IMR-90 (cell line): ENCODE data around the gene TANGO2. TPM values are rescaled to one million over a fixed set of nuclear protein-coding genes. Genes with fewer than 3 reads are reported as not detected.

ENCODE experiments used
- ATAC-seq: fragments of 200-7000 bp; cut with Tn5 transposase; 2 replicates; pipeline ENCODE4 v1.9.1; 2020; ENCODE audit warnings: low read depth, mild to moderate bottlenecking, moderate library complexity
- BruUV-seq: library from RNA; stranded (reverse); fragments of 400-500 nt; replicated peaks from 2 replicates; lab custom pipeline; 2021; lab: Mats Ljungman, UMichigan
- CTCF ChIA-PET: fragments of 300-600 bp; formaldehyde crosslinking; extraction: SDS; loops from one replicate; lab custom pipeline; 2021; ENCODE audit warnings: antibody characterized with exemption; lab: Yijun Ruan, JAX
- POLR2A ChIA-PET: fragments of 300-600 bp; sonication (Branson Sonifier 250); formaldehyde crosslinking; loops from one replicate; lab custom pipeline; 2022; ENCODE audit warnings: antibody characterized with exemption; ENCODE audit not compliant: unreplicated experiment; lab: Charles Lee
- DNase-seq: peaks from one replicate; pipeline ENCODE4 v3.0.0; 2013
- H2AFZ ChIP-seq: replicated peaks from 2 replicates; pipeline ENCODE3; 2013; ENCODE audit warnings: low read length, mild to moderate bottlenecking; ENCODE audit not compliant: poor library complexity
- H2AK5ac ChIP-seq: 2 replicates; pipeline ENCODE4 v1.6.1; 2013; ENCODE audit warnings: low read depth, low read length, inconsistent platforms
- H2AK9ac ChIP-seq: replicated peaks from 2 replicates; pipeline ENCODE3; 2013; ENCODE audit warnings: mild to moderate bottlenecking, low read depth, low read length, moderate library complexity; ENCODE audit not compliant: poor library complexity
- H2BK120ac ChIP-seq: 2 replicates; pipeline ENCODE4 v1.6.1; 2013; ENCODE audit warnings: low read depth, low read length, inconsistent platforms
- H2BK15ac ChIP-seq: 3 replicates; pipeline ENCODE4 v1.6.1; 2013; ENCODE audit warnings: low read depth, low read length, inconsistent platforms
- H2BK20ac ChIP-seq: 2 replicates; pipeline ENCODE4 v1.6.1; 2013; ENCODE audit warnings: low read depth, mild to moderate bottlenecking, inconsistent platforms, low read length, moderate library complexity
- H2BK5ac ChIP-seq: 2 replicates; pipeline ENCODE4 v1.6.1; 2013; ENCODE audit warnings: mild to moderate bottlenecking, low read depth, low read length, inconsistent platforms; ENCODE audit not compliant: poor library complexity, severe bottlenecking
- H3K14ac ChIP-seq: replicated peaks from 2 replicates; pipeline ENCODE4 v1.6.1; 2013; ENCODE audit warnings: low read depth, low read length, inconsistent platforms
- H3K18ac ChIP-seq: 2 replicates; pipeline ENCODE4 v1.6.1; 2013; ENCODE audit warnings: low read depth, low read length, control low read depth
- H3K23ac ChIP-seq: 2 replicates; pipeline ENCODE4 v1.6.1; 2013; ENCODE audit warnings: low read depth, low read length, inconsistent platforms
- H3K27ac ChIP-seq: 2 replicates; pipeline ENCODE4 v1.5.1; 2013; ENCODE audit warnings: mild to moderate bottlenecking, control low read depth, low read length; ENCODE audit not compliant: insufficient read depth
- H3K27me3 ChIP-seq: 2 replicates; pipeline ENCODE4 v1.6.1; 2013; ENCODE audit warnings: low read length; ENCODE audit not compliant: control insufficient read depth, insufficient read depth
- H3K36me3 ChIP-seq: 2 replicates; pipeline ENCODE4 v1.6.1; 2013; ENCODE audit warnings: low read length, mixed read lengths; ENCODE audit not compliant: control insufficient read depth, insufficient read depth
- H3K4ac ChIP-seq: 2 replicates; pipeline ENCODE4 v1.6.1; 2013; ENCODE audit warnings: low read depth, low read length, inconsistent platforms
- H3K4me1 ChIP-seq: 2 replicates; pipeline ENCODE4 v1.6.1; 2013; ENCODE audit warnings: low read length, mixed read lengths; ENCODE audit not compliant: control insufficient read depth, insufficient read depth
- H3K4me2 ChIP-seq: 2 replicates; pipeline ENCODE4 v1.6.1; 2013; ENCODE audit warnings: low read depth, mild to moderate bottlenecking, control low read depth, low read length, moderate library complexity
- H3K4me3 ChIP-seq: 2 replicates; pipeline ENCODE4 v1.5.1; 2013; ENCODE audit warnings: low read depth, mild to moderate bottlenecking, control low read depth, low read length, moderate library complexity; ENCODE audit not compliant: insufficient read depth
- H3K56ac ChIP-seq: 2 replicates; pipeline ENCODE4 v1.6.1; 2013; ENCODE audit warnings: low read length, inconsistent platforms; ENCODE audit not compliant: insufficient read depth; ENCODE audit errors: extremely low read depth
- H3K79me1 ChIP-seq, 2 experiments: 2 replicates each; pipeline ENCODE4 v1.6.1; 2013; ENCODE audit warnings: low read length in 2 of 2, inconsistent platforms in 1 of 2, low read depth in 1 of 2
- H3K9ac ChIP-seq: 2 replicates; pipeline ENCODE4 v1.6.1; 2013; ENCODE audit warnings: low read depth, low read length, control low read depth
- H3K9me1 ChIP-seq: 2 replicates; pipeline ENCODE4 v1.6.1; 2013; ENCODE audit warnings: low read length, inconsistent platforms; ENCODE audit not compliant: insufficient read depth
- H3K9me3 ChIP-seq: 2 replicates; pipeline ENCODE4 v1.6.1; 2013; ENCODE audit warnings: low read length; ENCODE audit not compliant: control insufficient read depth, insufficient read depth
- H4K20me1 ChIP-seq: 2 replicates; pipeline ENCODE4 v1.6.1; 2013; ENCODE audit warnings: low read length, inconsistent platforms; ENCODE audit not compliant: insufficient read depth
- H4K5ac ChIP-seq: 2 replicates; pipeline ENCODE4 v1.6.1; 2013; ENCODE audit warnings: mild to moderate bottlenecking, low read depth, low read length, control low read depth
- H4K8ac ChIP-seq, 2 experiments: 2 replicates each; pipeline ENCODE4 v1.6.1; 2013; ENCODE audit warnings: low read depth in 2 of 2, low read length in 2 of 2, control low read depth in 1 of 2, inconsistent platforms in 1 of 2
- H4K91ac ChIP-seq: 2 replicates; pipeline ENCODE4 v1.6.1; 2013; ENCODE audit warnings: low read depth, low read length, inconsistent platforms; ENCODE audit not compliant: insufficient read depth
- BHLHE40 ChIP-seq: fragments of 150-350 bp; IDR thresholded peaks from 2 replicates; pipeline ENCODE4 v1.6.1; 2016; ENCODE audit warnings: mild to moderate bottlenecking, low read depth, low read length
- CHD1 ChIP-seq: IDR thresholded peaks from 2 replicates; pipeline ENCODE4 v1.6.1; 2012; ENCODE audit warnings: low read depth, low read length, improper control_type of control experiment
- MAFK ChIP-seq: IDR thresholded peaks from 2 replicates; pipeline ENCODE4 v1.6.1; 2012; ENCODE audit warnings: low read depth, low read length, improper control_type of control experiment
- WGBS, 2 experiments: methylation state at CpG; one replicate each; pipeline versions ENCODE4 v1.1.5 to v1.1.7; 2013; ENCODE audit warnings: missing lambda C conversion rate in 2 of 2; ENCODE audit not compliant: insufficient read length in 1 of 2; ENCODE audit errors: extremely low coverage in 2 of 2; 5-methylcytosine and 5-hydroxymethylcytosine counted together
- dilution Hi-C: fragments of 300-500 bp; cut with HindIII; formaldehyde crosslinking; loops from one replicate; pipeline ENCODE4 v1.14.3; 2018; ENCODE audit warnings: low sequenced_read_pairs; ENCODE audit not compliant: unreplicated experiment
- in situ Hi-C: fragments of 300-500 bp; cut with MboI; formaldehyde crosslinking; loops from 3 replicates; pipeline ENCODE4 v1.14.3; 2019; ENCODE audit warnings: low sequenced_read_pairs, inconsistent platforms, mixed read lengths
- intact Hi-C: fragments of 100-400 bp; cut with micrococcal nuclease; formaldehyde crosslinking; loops from 2 replicates; pipeline ENCODE4 v1.10.0; 2022
- polyA plus RNA-seq, 3 experiments: library from polyadenylated mRNA; depleted of rRNA; stranded (reverse); fragments of >200 nt; gene quantifications; 2 replicates each; pipeline ENCODE4 v1.2.3, GENCODE V29; 2012; ENCODE audit warnings: low replicate concordance in 1 of 3
- total RNA-seq: library from RNA; depleted of rRNA; stranded (reverse); fragments of >200 nt; gene quantifications from 2 replicates; pipeline ENCODE4 v1.2.3, GENCODE V29; 2012

Gene TANGO2
- total and polyA plus RNA-seq, 2 of the 4 experiments (the other 2 are of a cell fraction): 45.1 to 75.1 TPM

DNA sequence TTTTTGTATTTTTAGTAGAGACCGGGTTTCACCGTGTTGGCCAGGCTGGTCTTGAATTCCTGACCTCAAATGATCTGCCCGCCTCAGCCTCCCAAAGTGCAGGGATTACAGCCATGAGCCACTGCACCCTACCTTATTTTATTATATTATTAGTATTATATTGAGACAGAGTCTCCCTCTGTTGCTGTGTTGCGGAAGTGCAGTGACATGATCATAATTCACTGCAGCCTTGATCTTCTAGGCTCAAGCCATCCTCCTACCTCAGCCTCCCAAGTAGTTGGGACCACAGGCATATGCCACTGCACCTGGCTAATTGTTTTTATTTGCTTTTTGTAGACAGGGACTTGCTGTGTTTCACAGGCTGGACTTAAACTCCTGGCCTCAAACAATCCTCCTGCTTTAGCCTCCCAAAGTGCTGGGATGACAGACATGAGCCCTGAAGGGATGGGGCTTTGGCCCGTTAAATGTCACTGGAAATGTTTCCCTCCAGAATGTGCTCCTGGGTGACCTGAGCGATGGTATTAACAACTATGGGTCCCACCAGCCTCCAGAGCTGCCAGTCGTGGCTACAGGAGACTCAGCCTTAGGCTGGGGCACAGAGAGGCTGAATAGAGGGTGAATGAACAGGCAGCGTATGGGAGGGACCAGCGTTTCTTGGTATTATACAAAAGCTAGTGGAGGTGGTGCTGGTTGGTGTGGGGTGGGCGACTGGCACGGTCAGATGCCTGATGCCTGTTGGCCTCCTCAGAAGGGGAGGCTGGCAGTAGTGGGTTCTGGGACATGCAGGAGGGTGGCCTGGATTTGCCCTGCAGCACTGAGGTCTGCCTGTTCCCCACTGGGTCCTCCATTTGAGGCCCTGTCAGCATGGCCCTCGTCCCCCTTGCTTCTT is 7.3 kb downstream of the TANGO2 start (continued):
- TF ChIP-seq BHLHE40: no peak
- no peak for TF ChIP-seq CHD1

DNA sequence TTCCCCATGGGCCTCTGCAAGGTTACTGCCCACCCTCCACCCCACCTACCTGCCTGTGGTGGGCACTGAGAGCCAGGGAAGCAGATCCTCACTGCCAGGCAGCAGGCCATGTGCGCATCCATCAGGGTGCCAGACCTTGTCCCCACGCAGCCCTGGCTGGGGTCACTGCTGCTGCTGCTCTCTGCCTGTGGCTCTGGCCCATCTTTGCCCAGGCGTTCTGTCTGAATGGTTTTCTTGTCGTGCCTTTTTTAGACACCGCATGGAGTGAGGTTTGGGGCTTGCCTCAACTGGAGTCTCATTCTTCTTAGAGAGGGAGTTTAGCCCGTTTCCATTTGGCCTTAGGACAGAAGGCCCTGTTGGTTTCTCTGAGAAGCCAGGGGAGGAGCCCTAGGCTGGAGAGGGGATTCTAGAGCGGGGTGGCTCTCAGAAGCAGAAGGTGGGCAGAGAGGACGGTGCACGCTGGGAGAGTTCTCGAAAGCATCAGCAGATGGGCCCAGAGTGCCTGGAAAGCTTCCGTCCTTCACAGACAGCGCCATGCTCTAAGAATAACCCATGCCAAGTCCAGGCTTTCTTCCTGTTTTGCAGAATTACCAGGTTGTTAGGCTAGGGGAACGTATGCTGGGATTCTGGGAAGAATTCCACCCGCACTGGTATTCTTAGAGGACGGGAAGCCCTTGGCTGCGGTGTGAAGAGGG is 8.1 kb downstream of the TANGO2 start:
- TF ChIP-seq MAFK: no peak
- in situ Hi-C loops: no loop called here
- H3K27ac ChIP-seq: no peak overlapping the region
- intact Hi-C loops: no loop called here
- no peak overlapping the region for H2BK20ac ChIP-seq
- H3K9ac ChIP-seq: no peak overlapping the region
- H2AK9ac ChIP-seq: no peak overlapping the region
- ATAC-seq (no peak), DNase-seq (no peak)
- no peaks in the 10 kb centered on the region for H3K27me3 ChIP-seq
- POLR2A ChIA-PET: no interaction called here
- no peak overlapping the region for H3K4me2 ChIP-seq
- H2AK5ac ChIP-seq: no peak overlapping the region
- no peak overlapping the region for H4K5ac ChIP-seq
- H4K20me1 ChIP-seq: peaks cover 74% of the 10 kb centered on the region
- no peak overlapping the region for H3K56ac ChIP-seq
- no peak overlapping the region for H4K91ac ChIP-seq
- peaks cover 14 to 84% of the 10 kb centered on the region in 2 experiments; a peak in 3 of 4 replicates for H3K79me1 ChIP-seq
- H3K18ac ChIP-seq: no peak overlapping the region
- peaks cover 20% of the 10 kb centered on the region for H3K36me3 ChIP-seq
- no peak overlapping the region for H3K4me3 ChIP-seq
- no peaks in the 10 kb centered on the region for H3K9me3 ChIP-seq
- H3K9me1 ChIP-seq: peaks cover 35% of the 10 kb centered on the region
- no peak overlapping the region for H3K23ac ChIP-seq
- no peak overlapping the region for H2BK5ac ChIP-seq
- H2AFZ ChIP-seq: peak overlapping the region; percentile 54
- H2BK120ac ChIP-seq: no peak overlapping the region
- no peak overlapping the region for H4K8ac ChIP-seq
- CTCF ChIA-PET: no interaction called here
- dilution Hi-C loops: no loop called here
- peaks cover 3% of the 10 kb centered on the region; the same call in 1 of the 2 replicates for H3K4me1 ChIP-seq
- BruUV-seq: no TSS peak
- H3K4ac ChIP-seq: no peak overlapping the region
- 85% methylated on average over 6 of the region's 16 CpGs; no CpG with 5 or more reads in 1 of the 2 experiments for WGBS, 2 experiments
- H3K14ac ChIP-seq: no peak overlapping the region
- no peak overlapping the region for H2BK15ac ChIP-seq
